GM19455 (cell line): ENCODE data around the gene ADAM22.

ENCODE experiments used
- ATAC-seq: cut with Tn5 transposase; IDR thresholded peaks from one replicate; pipeline ENCODE4 v1.9.1; 2021; ENCODE audit not compliant: unreplicated experiment

The ADAM22 gene

GRCh38 chr7:88037050-88037449, 103.0 kb downstream of the ADAM22 start:
- no peak for ATAC-seq

DNA sequence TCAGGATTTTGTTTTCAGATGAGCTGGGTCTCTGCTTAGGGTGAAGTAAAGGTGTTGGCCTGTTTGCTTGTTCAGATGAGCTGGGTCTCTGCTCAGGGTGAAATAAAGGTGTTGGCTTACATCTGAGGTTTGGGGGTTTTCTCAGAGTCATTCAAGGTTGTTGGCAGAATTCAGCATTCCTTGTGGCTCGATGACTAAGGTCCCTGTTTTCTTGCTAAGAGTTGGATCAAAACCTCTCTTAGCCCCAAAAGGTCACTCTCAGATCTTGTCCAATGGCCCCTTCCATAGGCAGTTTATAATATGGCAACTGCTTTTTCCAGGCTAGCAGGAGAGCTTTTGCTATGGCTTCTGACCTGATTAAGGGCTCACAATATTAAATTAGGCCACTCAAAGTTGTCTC, 106.6 kb downstream of the ADAM22 start:
- no peak for ATAC-seq

DNA sequence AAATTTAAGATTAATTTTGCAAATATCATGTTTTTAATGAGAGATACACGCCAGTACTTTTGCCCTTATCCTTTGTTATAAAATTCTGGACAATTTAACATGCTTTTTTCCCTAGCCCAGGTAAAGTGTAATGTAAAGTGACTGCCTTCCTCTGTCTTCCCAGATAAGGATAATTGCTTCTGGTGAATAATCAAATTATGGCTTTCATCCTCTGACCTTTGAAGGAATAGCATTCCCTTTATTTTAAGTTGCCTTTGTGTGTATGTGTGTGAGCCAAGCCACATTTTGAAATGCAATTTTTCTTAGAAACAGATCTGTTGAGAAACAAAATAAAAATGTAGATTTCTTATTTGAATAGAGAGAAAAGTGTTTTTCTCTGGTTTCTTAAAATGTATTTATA, 107.5 kb downstream of the ADAM22 start:
- no peak for ATAC-seq

GRCh38 chr7:88042157-88042556, 108.1 kb downstream of the ADAM22 start:
- no peak for ATAC-seq

DNA sequence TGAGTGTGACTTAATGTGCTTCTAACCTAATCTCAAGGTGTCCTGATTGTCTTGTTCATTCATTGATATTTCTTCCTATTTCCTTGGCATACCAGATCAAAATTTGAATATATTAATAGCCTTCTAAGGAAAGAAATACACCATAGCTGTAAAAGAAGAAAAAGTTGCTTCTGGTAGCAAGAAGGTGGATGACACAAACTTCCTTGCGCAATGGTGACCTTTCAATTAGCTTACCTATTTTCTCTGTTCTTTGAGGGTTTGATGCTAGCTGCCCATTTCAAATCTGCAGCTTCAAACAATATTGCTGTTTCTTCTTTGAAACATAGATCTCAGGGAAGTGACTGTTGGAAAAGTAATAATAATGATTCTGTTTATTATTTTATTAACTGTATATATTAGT, 108.8 kb downstream of the ADAM22 start:
- ATAC-seq: no peak

DNA sequence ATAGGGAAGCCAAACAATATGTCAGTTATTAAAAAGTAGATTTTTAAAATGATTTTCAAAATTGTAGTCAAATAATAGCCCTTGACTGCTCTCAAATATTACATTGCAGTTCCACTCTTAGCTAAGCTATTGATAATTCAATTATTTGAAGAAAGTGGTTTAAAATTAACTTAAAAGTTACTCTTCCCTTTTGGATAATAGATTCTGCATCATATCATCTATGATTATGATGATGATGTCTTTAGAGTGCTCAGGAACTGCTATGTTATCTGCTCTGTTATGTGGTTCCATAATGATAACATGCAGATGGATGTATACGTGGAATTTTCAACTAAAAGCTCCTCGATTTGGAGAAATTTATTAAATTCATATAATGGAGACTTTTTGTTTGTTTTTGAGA, 110.0 kb downstream of the ADAM22 start:
- ATAC-seq: no peak

DNA sequence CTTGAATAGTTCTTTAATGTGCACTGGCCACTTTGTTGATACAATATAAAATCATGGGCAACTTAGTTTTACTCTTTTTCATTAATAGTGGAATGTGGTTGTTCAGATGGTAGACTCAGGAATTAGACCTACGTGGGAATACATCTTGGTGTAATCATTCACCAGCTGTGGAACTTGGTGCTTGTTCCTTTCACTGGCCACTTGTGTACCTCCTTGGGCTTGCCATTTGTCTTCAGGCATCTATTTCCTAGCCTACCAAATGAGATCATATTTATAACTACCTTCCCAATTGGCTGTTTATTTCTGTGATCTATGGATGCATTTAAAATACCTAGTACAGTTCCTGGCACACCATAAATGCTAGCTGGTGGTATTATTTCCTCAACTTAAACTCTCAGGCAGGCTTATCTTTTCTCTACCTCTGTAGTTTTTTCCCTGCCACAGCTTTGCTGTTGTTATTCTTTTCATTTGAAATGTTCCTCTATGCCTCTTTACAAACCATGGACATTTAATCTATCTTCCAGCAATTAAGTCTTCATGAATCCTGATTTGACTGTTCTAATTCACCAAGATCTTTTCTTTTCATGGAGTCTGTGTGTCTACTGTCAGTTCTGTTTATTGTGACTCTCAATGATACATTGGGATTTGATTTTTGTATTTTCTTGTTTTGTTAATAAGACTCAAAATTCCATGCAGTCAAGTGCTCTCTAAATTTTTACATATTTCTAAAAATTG, 113.0 kb downstream of the ADAM22 start:
- no peak for ATAC-seq

GRCh38 chr7:88057655-88058054, 123.6 kb downstream of the ADAM22 start:
- no peak for ATAC-seq

- no peak for ATAC-seq
These were observed 128.2 kb downstream of the ADAM22 start for GRCh38 chr7:88062238-88062637.

GRCh38 chr7:88069093-88069492, 135.0 kb downstream of the ADAM22 start:
- ATAC-seq: no peak

DNA sequence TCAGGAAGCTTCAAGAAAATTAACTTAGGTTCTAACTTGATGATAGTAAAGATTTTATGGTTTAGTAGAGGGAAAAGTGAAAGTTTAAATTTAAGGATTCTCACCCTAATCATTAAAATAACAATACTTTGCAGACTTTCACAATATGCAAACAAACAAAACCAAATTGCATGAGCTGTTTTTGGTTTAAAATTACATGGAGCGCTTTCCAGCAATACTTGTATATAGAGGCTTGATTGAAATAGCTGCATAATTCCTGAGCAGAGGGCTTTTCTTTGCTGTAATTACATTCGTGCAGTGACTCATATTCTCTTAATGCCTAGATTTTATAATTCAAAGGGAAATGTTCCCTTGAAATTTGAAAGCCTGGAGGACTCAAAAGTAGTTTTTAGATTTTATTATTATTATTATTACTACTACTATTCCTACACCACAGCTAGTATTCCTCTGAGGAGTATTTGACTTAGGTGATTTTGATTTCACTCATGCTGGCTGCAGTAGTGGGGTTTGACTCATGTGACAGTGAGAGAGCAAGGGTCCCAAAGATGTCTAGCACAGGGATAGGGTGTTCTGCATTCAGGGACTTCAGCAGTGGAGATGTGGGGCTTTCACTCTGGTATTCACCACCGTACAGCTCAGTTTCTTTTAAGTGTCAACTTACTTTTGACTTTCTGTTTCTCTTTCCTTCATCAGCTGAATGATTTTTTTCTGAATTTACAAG, 138.1 kb downstream of the ADAM22 start:
- ATAC-seq: peak; percentile 90

- ATAC-seq: peak; percentile 32
These were observed 138.6 kb downstream of the ADAM22 start for GRCh38 chr7:88072715-88073055.

- ATAC-seq: no peak
These were observed 139.6 kb downstream of the ADAM22 start for GRCh38 chr7:88073626-88074025.

- no peak for ATAC-seq
These were observed 141.2 kb downstream of the ADAM22 start for GRCh38 chr7:88075216-88075615.

- ATAC-seq: no peak
These were observed 149.8 kb downstream of the ADAM22 start for GRCh38 chr7:88083883-88084282.

DNA sequence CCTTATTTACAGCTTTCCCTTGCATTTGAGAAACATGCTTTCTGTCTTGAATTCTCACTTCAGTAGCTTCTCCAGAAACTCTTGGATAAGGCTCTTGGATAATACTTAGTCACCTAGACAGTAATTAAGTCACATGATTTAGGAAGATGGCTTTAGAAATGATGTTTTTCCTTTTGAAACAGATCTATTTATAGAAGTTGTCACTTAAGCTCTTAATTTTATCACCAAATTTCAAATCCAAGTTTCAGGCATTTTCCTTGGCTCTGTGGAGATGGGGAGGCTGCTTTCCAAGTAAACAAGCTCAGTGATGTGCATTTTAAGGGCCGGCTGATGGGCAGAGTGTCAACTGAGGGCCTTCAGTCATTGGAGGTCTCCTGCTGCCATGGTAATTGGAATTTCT, 155.5 kb downstream of the ADAM22 start:
- ATAC-seq: no peak

DNA sequence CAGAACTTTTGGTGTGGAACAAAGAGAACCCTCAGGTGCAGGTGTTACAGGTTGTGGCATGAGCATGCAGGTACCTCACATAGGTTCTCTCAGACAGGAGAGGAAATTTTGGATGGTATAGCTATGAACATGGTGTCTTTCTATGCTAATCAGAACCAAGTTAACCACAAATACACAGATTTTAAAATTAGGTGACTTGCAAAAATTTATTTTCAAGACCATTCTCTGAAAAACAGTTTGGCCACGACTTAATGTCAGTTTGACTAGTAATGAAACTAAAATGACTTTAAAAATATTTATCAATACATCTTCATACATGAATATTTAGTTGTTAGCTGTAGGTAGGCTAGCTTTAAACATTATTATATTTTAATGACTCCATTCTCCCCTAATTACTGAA, 156.2 kb downstream of the ADAM22 start:
- no peak for ATAC-seq

DNA sequence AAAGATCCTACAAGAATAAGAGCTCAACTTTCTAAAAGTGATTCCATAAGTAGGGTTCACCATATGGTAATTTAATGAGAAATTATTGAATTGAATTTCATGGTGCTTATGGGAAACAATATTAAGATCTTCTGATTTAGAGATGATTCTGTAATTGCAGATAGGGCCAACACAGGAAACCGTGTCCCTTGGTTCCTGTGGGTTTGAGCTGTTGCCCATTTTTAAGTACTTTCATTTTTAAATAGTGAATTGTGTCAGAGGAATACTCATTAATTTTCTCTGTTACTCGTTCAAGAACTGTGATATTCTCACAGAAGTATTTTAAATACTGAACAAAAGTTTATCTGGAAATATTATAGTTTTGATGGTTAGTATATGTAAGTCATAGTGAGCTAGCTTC, 156.6 kb downstream of the ADAM22 start:
- ATAC-seq: no peak

GRCh38 chr7:88091988-88092675, 158.1 kb downstream of the ADAM22 start:
- ATAC-seq: no peak

- ATAC-seq: no peak
These were observed 158.6 kb downstream of the ADAM22 start for GRCh38 chr7:88092676-88092999.

- ATAC-seq: no peak
These were observed 167.7 kb downstream of the ADAM22 start for GRCh38 chr7:88101769-88102168.

DNA sequence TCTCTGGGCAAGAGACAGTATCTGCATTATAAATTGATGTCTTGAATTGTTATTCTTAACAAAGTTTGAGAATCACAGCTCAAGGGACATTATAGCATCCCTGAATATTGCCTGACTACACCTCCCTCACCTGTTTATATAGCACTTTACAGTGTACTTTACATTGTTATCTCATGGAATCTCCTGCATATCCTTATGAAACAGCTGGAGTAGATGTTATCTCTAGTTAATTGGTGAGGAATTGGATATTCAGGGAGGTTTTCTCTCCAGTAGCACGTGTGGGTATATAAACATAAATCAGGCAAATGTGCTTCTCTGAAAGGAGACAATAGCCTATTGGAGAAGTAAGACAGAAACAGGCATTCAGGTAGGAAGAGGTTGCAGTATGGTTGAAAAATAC, 168.6 kb downstream of the ADAM22 start:
- no peak for ATAC-seq
